ENCODE measurements around the gene NUBP1.

GRCh38 chr16:10812312-10813098 lies 68.9 kb downstream of the NUBP1 start:
- no peak for TF ChIP-seq MAFK (IDR thresholded peaks at IDR 0.05; ENCODE audit: low read length)
- no peak for TF ChIP-seq CTCF (IDR thresholded peaks at IDR 0.05 in 2 of 3, conservative IDR thresholded peaks at IDR 0.05 in 1 of 3; ENCODE audit: insufficient read depth in 2 of 3, low read depth in 1 of 3, low read length in 3 of 3)
- no peak for TF ChIP-seq RBM22 (IDR thresholded peaks at IDR 0.05; ENCODE audit: low read depth, low read length, poor library complexity, severe bottlenecking)
- no peak for TF ChIP-seq PHF20 (IDR thresholded peaks at IDR 0.05; ENCODE audit: partially characterized antibody)
- no peak for TF ChIP-seq RFX5 (IDR thresholded peaks at IDR 0.05; ENCODE audit: low read depth, low read length)
- no peak for TF ChIP-seq GTF2F1 (IDR thresholded peaks at IDR 0.05; ENCODE audit: low read depth, low read length)
- TF ChIP-seq CREB3 (tag; conservative IDR thresholded peaks at IDR 0.05; ENCODE audit: low read depth): no peak
- no peak for TF ChIP-seq NELFE (IDR thresholded peaks at IDR 0.05; ENCODE audit: insufficient read depth, insufficient read length)
- TF ChIP-seq FOXJ3 (CRISPR knock-in tag; IDR thresholded peaks at IDR 0.05): no peak
- no peak for TF ChIP-seq ZNF740 (CRISPR knock-in tag; IDR thresholded peaks at IDR 0.05)
- TF ChIP-seq ZNF740 (tag; IDR thresholded peaks at IDR 0.05): no peak
- no peak for TF ChIP-seq JUN (IDR thresholded peaks at IDR 0.05; ENCODE audit: borderline replicate concordance, low read depth, low read length)
- no peak for TF ChIP-seq JUN (CRISPR knock-in tag; IDR thresholded peaks at IDR 0.05; ENCODE audit: borderline replicate concordance)

All from K562 (cell line).